LNCaP clone FGC (cell line): ENCODE results near the gene DNAJC27.

Experiments used
- DNase-seq: peaks from one replicate; pipeline ENCODE4 v3.0.0-alpha.2; 2011; ENCODE audit warnings: low read depth
- H3K4me3 ChIP-seq: 2 replicates; pipeline ENCODE4 v1.5.1; 2011; ENCODE audit warnings: mild to moderate bottlenecking, low read depth, low read length, control low read depth
- TF ChIP-seq, protein P1 (sequence below): IDR thresholded peaks from 2 replicates; pipeline ENCODE4 v1.5.1; 2012; ENCODE audit warnings: mild to moderate bottlenecking; ENCODE audit not compliant: control insufficient read depth, insufficient read depth; ENCODE audit errors: extremely low read depth

Gene DNAJC27

DNA sequence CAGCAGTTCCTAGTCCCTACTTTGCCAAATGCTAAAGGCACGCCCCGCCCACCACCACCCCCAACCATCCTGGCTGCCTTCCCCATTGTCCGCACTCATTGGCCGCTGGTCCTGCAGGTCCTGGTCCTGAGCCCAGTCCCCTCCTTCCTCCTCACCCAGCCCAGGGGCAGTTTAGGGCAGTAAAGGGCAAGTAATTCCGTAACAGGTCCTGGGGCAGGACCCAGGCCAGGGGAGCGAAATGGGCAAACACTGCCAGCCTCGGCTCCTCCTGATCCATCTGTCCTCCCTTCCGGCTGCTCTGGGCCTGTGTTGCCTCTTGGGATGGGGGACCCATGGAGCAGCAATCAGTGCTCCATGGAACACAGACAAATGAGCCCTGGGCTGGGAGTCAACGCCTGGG lies 57.8 kb downstream of the DNAJC27 start:
- TF ChIP-seq, protein P1, sequence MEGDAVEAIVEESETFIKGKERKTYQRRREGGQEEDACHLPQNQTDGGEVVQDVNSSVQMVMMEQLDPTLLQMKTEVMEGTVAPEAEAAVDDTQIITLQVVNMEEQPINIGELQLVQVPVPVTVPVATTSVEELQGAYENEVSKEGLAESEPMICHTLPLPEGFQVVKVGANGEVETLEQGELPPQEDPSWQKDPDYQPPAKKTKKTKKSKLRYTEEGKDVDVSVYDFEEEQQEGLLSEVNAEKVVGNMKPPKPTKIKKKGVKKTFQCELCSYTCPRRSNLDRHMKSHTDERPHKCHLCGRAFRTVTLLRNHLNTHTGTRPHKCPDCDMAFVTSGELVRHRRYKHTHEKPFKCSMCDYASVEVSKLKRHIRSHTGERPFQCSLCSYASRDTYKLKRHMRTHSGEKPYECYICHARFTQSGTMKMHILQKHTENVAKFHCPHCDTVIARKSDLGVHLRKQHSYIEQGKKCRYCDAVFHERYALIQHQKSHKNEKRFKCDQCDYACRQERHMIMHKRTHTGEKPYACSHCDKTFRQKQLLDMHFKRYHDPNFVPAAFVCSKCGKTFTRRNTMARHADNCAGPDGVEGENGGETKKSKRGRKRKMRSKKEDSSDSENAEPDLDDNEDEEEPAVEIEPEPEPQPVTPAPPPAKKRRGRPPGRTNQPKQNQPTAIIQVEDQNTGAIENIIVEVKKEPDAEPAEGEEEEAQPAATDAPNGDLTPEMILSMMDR: no peak
- DNase-seq: no peak
- H3K4me3 ChIP-seq: no peak overlapping the region

DNA sequence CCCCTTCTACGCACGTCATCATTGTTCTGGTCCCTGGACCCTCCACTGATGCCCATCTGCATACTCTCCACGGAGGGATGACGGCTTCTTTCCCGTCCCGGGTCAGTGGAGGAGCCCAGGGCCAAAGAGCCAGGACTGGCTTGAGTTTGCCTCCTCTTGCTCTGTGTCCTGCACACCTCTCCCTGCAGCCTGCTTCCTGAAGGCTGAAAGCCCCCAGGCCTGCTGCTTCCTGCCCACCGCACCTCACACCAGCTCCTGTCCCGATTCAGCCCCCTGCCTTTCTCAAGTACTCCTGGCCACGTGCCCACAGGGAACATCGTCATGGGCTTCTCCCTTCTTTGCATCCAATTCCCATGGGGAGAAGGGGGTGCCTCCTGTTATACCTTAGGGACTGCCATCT lies 58.8 kb downstream of the DNAJC27 start:
- no peak overlapping the region for H3K4me3 ChIP-seq
- TF ChIP-seq, protein P1: no peak
- no peak for DNase-seq

DNA sequence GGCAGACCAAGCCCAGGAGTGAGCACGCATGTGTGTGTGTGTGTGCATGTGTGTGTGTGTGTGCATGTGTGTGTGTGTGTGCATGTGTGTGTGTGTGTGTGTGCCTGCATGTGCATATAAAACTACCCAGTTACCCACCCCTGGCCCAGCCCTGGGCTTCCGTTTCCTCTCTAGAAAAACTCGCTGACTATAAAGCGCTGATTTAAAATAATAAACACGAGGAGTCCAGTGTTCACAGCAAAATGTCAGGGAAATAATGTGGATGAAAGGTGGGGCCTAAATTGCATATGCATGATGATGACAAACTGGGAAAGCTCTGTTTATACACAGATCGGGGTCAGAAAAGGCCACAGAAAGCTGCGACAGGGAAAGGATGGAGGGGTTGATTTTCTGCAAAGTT lies 59.2 kb downstream of the DNAJC27 start:
- H3K4me3 ChIP-seq: no peak overlapping the region
- DNase-seq: no peak
- TF ChIP-seq, protein P1: no peak

DNA sequence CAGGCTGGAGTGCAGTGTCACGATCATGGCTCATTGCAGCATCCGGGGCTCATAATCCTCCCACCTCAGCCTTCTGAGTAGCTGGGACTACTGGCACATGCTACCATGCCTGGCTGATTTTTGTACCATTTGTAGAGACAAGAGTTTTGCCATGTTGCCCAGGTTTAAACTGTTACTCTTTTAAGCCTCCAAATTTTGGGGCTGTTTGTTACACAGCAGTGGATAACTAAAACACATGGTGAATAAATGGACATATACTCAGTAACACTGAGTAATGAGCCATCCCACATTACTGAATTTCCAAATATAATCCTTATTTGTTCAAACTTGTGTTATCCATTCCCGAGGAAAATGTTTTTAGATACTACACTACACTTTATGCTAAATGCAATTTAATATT lies 61.5 kb downstream of the DNAJC27 start:
- H3K4me3 ChIP-seq: no peak overlapping the region
- TF ChIP-seq, protein P1: no peak
- DNase-seq: no peak

DNA sequence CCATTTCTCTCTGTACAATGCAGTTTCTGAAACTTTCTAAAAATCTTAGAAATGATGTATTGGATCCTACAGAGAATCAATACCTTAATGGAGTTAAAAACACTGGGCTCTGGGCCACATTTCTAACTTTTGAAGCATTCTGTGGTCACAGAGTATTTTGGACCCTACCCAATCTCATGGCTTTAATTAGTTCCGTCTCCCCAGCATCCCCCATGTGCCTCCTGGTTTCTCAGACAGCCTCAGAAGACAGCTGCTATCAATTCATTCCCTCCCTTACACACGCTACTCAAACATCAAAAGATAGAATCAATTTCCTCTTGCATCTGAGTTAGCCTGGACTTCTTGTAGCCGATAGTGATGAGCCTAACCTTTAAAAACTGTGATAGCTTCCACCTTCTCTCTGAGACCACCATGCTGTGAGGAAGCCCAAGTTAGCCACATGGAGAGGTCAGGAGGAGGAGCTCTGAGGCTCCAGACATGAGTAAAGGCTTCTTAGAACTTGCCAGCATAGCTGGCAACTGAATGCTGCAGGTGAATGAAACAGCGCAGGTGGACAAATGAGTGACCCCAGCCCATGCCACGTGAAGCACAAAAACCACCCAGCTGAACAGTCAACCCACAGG lies 62.1 kb downstream of the DNAJC27 start:
- no peak for DNase-seq
- TF ChIP-seq, protein P1: no peak
- no peak overlapping the region for H3K4me3 ChIP-seq

DNA sequence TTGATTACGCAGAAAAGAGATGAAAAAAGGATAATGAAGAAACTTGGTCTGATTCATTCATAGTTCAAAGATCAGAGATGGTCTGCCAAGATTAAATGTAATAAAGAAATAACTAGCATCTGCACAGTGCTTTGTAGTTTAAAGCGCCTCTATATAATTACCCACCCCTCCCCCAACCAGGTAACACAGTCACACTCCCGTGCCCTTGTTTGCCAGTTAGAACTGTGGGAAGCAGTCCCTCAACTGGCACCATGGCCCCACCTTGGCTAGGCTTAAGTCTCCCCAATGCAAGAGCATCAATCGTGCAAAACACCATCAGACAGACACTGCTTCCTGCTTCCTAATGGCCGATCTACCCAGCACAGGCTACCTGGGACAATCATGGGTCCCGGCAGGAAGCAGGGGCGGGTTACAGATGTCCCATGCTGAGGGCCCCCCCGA lies 63.3 kb downstream of the DNAJC27 start:
- DNase-seq: no peak
- TF ChIP-seq, protein P1: no peak
- no peak overlapping the region for H3K4me3 ChIP-seq

DNA sequence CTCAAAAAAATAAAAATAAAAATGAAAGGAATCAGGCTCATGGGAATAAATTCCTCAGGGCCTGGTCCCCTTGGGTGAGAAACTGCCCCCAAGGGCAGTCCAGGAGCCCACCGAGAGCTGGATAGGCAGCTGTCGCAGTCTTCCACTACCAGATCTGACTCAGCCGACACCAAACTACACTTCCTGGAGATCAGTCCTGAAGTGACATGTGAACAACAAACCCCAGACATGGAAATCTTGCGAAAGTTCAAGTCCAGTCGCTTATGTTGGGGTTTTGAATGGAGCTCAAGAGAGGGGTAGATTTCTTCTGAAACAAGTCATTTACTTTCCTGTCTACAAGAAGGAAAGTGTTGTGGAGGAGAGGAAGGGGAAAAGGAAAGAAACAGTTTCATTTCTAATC lies 64.6 kb downstream of the DNAJC27 start:
- DNase-seq: no peak
- no peak overlapping the region for H3K4me3 ChIP-seq
- TF ChIP-seq, protein P1: no peak
